Glutamatergic neuron (in vitro differentiated cells): Measurements from ENCODE around the gene RNF121. TPM values are rescaled to one million over a fixed set of nuclear protein-coding genes. Genes with fewer than 3 reads are reported as not detected.

Experiments used
- DNase-seq: peaks from one replicate; pipeline ENCODE4 v3.0.0; 2022
- H3K27ac Mint-ChIP-seq: one replicate; pipeline ENCODE4 v1.8.0; 2020; ENCODE audit warnings: mild to moderate bottlenecking, mixed read lengths, inconsistent platforms; ENCODE audit not compliant: unreplicated experiment
- H3K27me3 Mint-ChIP-seq: one replicate; pipeline ENCODE4 v1.8.0; 2020; ENCODE audit warnings: mild to moderate bottlenecking, moderate library complexity, mixed read lengths, inconsistent platforms; ENCODE audit not compliant: unreplicated experiment
- H3K36me3 Mint-ChIP-seq: one replicate; pipeline ENCODE4 v1.8.0; 2020; ENCODE audit warnings: mild to moderate bottlenecking, mixed read lengths, inconsistent platforms; ENCODE audit not compliant: unreplicated experiment
- H3K4me1 Mint-ChIP-seq: one replicate; pipeline ENCODE4 v1.8.0; 2020; ENCODE audit warnings: mild to moderate bottlenecking, low read depth, mixed read lengths, inconsistent platforms; ENCODE audit not compliant: unreplicated experiment
- H3K4me3 Mint-ChIP-seq: one replicate; pipeline ENCODE4 v1.8.0; 2020; ENCODE audit warnings: mild to moderate bottlenecking, mixed read lengths, inconsistent platforms; ENCODE audit not compliant: unreplicated experiment
- H3K9me3 Mint-ChIP-seq: one replicate; pipeline ENCODE4 v1.8.0; 2020; ENCODE audit warnings: mild to moderate bottlenecking, moderate library complexity, mixed read lengths, inconsistent platforms; ENCODE audit not compliant: unreplicated experiment
- total RNA-seq: library from RNA; stranded (reverse); fragmentation: NEBNext Ultra II Directional; extraction: Animal tissue kit (Norgen Biotek cat#: 25700); gene quantifications from one replicate; pipeline ENCODE4 v1.2.1, GENCODE V29; 2021; ENCODE audit not compliant: unreplicated experiment
- TF ChIP-seq, protein P1 (sequence below): fragments of 200-600 bp; sonication (generic); IDR thresholded peaks from one replicate; pipeline ENCODE4 v1.5.0; 2021; ENCODE audit not compliant: partially characterized antibody, unreplicated experiment

The RNF121 gene
- total RNA-seq, 1 donor from 2014 or later = 40.4 TPM

DNA sequence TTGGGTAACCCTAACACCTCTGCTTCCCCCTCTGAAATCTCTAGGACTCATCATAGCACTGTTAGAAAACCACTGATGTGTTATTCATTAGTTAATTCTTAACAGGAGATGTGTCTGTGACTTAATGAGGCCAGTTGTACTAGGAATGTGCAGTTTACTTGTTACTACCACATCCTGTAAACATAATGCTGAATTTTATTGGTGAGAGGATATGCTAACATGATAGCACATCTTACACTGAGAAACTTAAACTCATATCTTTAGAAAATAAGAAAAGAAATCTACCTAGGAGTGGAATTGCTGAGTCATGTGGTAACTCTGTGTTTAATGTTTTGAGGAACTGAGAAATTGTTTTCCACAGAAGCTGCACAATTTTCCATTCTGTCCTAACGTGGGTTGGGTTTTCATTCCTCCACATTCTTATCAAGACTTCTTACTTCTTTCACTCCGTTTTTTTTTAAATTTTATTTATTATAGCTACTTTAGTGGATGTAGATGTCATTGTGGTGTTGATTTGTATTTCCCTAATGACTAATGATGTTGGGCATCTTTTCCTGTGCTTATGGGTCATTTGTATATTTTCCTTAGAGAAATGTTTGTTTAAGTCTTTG, 33.7 kb downstream of the RNF121 start:
- Mint-ChIP-seq H3K4me1 (no peaks in the 10 kb centered on the region), H3K27me3 (no peaks in the 10 kb centered on the region), H3K27ac (no peak overlapping the region), H3K36me3 (no peaks in the 10 kb centered on the region), H3K9me3 (no peaks in the 10 kb centered on the region), H3K4me3 (no peak overlapping the region)
- DNase-seq = no peak
- TF ChIP-seq, protein P1, sequence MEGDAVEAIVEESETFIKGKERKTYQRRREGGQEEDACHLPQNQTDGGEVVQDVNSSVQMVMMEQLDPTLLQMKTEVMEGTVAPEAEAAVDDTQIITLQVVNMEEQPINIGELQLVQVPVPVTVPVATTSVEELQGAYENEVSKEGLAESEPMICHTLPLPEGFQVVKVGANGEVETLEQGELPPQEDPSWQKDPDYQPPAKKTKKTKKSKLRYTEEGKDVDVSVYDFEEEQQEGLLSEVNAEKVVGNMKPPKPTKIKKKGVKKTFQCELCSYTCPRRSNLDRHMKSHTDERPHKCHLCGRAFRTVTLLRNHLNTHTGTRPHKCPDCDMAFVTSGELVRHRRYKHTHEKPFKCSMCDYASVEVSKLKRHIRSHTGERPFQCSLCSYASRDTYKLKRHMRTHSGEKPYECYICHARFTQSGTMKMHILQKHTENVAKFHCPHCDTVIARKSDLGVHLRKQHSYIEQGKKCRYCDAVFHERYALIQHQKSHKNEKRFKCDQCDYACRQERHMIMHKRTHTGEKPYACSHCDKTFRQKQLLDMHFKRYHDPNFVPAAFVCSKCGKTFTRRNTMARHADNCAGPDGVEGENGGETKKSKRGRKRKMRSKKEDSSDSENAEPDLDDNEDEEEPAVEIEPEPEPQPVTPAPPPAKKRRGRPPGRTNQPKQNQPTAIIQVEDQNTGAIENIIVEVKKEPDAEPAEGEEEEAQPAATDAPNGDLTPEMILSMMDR = no peak

DNA sequence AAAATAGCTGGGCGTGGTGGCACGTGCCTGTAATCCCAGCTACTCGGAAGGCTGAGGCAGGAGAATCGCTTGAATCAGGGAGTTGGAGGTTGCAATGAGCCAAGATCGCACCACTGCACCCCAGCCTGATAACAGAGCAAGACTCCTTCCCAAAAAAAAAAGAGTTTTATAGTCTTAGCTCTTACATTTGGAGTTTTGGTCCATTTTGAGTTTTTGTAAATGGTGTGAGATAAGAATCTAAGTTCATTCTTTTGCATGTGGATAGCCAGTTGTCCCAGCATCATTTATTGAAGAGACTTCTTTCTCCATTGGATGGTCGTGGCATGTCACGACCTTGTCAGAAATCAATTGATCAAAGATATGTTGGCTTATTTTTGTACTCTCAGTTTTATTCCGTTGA, 34.6 kb downstream of the RNF121 start:
- no peak for DNase-seq
- Mint-ChIP-seq H3K27ac (no peak overlapping the region), H3K4me1 (no peaks in the 10 kb centered on the region), H3K9me3 (no peaks in the 10 kb centered on the region), H3K4me3 (no peak overlapping the region), H3K36me3 (no peaks in the 10 kb centered on the region), H3K27me3 (no peaks in the 10 kb centered on the region)
- TF ChIP-seq, protein P1 = no peak

DNA sequence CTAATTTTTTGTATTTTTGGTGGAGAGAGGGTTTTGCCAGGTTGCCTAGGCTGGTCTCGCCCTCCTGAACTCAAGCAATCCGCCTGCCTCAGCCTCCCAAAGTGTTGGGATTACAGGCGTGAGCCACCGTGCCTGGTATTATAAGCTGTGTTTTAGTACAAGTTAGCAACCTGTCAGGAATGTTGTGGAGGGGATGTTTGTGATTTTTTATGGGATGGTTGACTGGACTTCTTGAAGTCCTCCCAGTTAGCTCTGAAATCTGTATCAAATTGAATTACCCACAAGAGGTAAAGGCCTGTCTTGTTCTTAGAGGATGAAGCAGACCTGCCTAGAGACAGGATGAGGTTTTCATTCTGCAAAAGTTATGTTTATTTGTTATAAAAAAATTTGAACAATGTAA, 35.8 kb downstream of the RNF121 start:
- Mint-ChIP-seq H3K27me3 (no peaks in the 10 kb centered on the region), H3K4me3 (no peak overlapping the region), H3K9me3 (no peaks in the 10 kb centered on the region), H3K4me1 (no peaks in the 10 kb centered on the region), H3K36me3 (no peaks in the 10 kb centered on the region), H3K27ac (no peak overlapping the region)
- no peak for DNase-seq
- TF ChIP-seq, protein P1 = no peak

GRCh38 chr11:71971680-71972079, 42.8 kb downstream of the RNF121 start:
- TF ChIP-seq, protein P1 = no peak

GRCh38 chr11:71976551-71976950, 47.7 kb downstream of the RNF121 start:
- no peak for DNase-seq
- TF ChIP-seq, protein P1 = no peak
- Mint-ChIP-seq H3K36me3 (no peaks in the 10 kb centered on the region), H3K27me3 (no peaks in the 10 kb centered on the region), H3K9me3 (no peaks in the 10 kb centered on the region), H3K27ac (no peak overlapping the region), H3K4me3 (no peak overlapping the region), H3K4me1 (peaks cover 8% of the 10 kb centered on the region)

More at GRCh38 chr11:71971680-71972079, 42.8 kb downstream of the RNF121 start:
- Mint-ChIP-seq H3K9me3 (no peaks in the 10 kb centered on the region), H3K27me3 (no peaks in the 10 kb centered on the region), H3K36me3 (no peaks in the 10 kb centered on the region), H3K27ac (no peak overlapping the region), H3K4me1 (peaks cover 7% of the 10 kb centered on the region), H3K4me3 (no peak overlapping the region)
- no peak for DNase-seq
